Lower lobe of right lung (tissue), 2 donors: Measurements from ENCODE around the gene ZNF740. TPM values are rescaled to one million over a fixed set of nuclear protein-coding genes. Genes with fewer than 3 reads are reported as not detected.

ENCODE experiments used
- ATAC-seq, 2 donors: fragments of 200-7000 bp; cut with Tn5 transposase; one replicate each; pipeline ENCODE4 v1.9.1; 2020 to 2022; ENCODE audit warnings: mild to moderate bottlenecking in 2 of 2, moderate library complexity in 2 of 2
- DNase-seq: peaks from one replicate; pipeline ENCODE4 v3.0.0-alpha.2; 2020
- H3K27ac ChIP-seq: fragments of 200-600 bp; one replicate; pipeline ENCODE4 v1.8.0; 2022
- H3K27me3 ChIP-seq: fragments of 200-600 bp; one replicate; pipeline ENCODE4 v1.8.0; 2022; ENCODE audit warnings: low read depth
- H3K36me3 ChIP-seq: fragments of 200-600 bp; one replicate; pipeline ENCODE4 v1.8.0; 2022; ENCODE audit warnings: mild to moderate bottlenecking
- H3K4me1 ChIP-seq: fragments of 200-600 bp; one replicate; pipeline ENCODE4 v1.8.0; 2022
- H3K4me3 ChIP-seq: fragments of 200-600 bp; one replicate; pipeline ENCODE4 v1.8.0; 2022; ENCODE audit warnings: mild to moderate bottlenecking
- H3K9me3 ChIP-seq: fragments of 200-600 bp; one replicate; pipeline ENCODE4 v1.8.0; 2022
- intact Hi-C: fragments of 100-400 bp; cut with DNase I; formaldehyde crosslinking; loops from one replicate; pipeline ENCODE4 v1.11.0; 2022
- total RNA-seq: library from RNA; stranded (reverse); fragmentation: NEBNext Ultra II Directional; extraction: Animal tissue kit (Norgen Biotek cat#: 25700); gene quantifications from one replicate; pipeline ENCODE4 v1.2.1, GENCODE V29; 2021
- TF ChIP-seq, protein P1 (sequence below): fragments of 200-600 bp; IDR thresholded peaks from one replicate; pipeline ENCODE4 v1.8.0; 2022; ENCODE audit warnings: antibody characterized with exemption, mild to moderate bottlenecking
- donor health status: DM: no; HTN: yes; CAD: no; lungs with severe emphysema.

Gene ZNF740
- total RNA-seq, 1 donor from 2014 or later = 49.5 TPM

DNA sequence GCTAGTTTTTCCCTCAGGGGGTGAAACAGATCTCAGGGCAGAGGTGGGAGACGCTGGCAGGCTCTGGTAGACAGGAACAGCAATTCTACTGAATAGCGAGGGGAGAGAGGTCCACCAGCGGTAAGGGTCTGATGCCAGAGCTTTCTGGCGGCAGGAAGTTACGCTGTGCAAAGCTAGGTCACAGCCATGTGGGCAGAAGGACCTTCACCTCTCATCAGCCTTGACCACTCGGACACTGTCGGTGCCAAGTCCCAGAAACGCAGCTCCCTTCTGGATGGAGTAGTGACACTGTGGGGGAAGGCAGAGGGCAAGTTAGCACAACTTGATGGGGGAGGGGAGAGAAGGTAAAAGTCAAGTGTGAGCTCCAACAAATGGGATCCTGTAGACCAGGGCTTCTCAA is 10.3 kb upstream of the ZNF740 start:
- intact Hi-C loops = no loop called here
- Histone ChIP-seq H3K27me3 (no peaks in the 10 kb centered on the region), H3K36me3 (peaks cover 18% of the 10 kb centered on the region)

DNA sequence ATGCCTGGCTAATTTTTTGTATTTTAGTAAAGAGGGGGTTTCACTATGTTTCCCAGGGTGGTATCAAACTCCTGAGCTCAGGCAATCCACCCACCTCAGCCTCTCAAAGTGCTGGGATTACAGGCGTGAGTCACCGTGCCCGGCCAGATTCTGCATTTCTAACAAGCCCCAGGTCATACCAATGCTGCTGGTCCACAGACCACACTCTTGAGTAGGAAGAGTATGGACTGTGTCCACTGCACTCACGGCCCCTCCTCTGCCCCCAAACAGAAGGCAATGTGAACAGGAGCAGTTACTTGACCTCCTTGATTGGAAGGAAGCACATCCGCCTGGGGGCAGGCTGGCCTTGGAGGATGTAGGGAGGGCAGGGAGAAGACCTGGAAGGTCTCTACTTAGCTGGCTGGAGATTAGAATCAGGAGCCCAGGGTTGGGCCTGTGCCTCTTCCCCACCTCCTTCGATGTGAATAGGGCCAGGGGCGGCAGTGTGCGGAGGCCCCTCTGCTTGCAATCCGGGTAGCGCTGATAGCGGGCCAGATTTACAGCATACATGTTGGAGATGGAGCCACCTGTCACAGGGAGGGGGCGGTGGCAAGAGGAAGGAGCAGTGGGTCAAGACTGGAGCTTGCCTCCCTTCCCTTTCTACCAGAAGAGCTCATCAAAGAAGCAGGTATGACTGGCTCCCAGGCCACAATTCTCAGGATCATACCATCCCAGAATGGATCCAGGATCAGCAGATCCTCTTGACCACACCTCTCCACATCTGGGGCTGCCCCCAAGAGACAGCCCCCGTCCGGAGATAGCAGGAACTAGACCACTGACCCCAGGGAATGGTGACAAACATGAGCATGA is 9.4 kb upstream of the ZNF740 start:
- Histone ChIP-seq H3K4me3 (no peak overlapping the region), H3K27ac (no peak overlapping the region), H3K36me3 (peaks cover 18% of the 10 kb centered on the region), H3K9me3 (no peaks in the 10 kb centered on the region), H3K27me3 (no peaks in the 10 kb centered on the region), H3K4me1 (peaks cover 5% of the 10 kb centered on the region)
- no peak for ATAC-seq
- no peak for DNase-seq
- TF ChIP-seq, protein P1, sequence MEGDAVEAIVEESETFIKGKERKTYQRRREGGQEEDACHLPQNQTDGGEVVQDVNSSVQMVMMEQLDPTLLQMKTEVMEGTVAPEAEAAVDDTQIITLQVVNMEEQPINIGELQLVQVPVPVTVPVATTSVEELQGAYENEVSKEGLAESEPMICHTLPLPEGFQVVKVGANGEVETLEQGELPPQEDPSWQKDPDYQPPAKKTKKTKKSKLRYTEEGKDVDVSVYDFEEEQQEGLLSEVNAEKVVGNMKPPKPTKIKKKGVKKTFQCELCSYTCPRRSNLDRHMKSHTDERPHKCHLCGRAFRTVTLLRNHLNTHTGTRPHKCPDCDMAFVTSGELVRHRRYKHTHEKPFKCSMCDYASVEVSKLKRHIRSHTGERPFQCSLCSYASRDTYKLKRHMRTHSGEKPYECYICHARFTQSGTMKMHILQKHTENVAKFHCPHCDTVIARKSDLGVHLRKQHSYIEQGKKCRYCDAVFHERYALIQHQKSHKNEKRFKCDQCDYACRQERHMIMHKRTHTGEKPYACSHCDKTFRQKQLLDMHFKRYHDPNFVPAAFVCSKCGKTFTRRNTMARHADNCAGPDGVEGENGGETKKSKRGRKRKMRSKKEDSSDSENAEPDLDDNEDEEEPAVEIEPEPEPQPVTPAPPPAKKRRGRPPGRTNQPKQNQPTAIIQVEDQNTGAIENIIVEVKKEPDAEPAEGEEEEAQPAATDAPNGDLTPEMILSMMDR = no peak
- intact Hi-C loops = no loop called here

More for the DNA sequence above, 10.3 kb upstream of the ZNF740 start:
- DNase-seq = no peak
- Histone ChIP-seq H3K4me3 (no peak overlapping the region), H3K9me3 (no peaks in the 10 kb centered on the region), H3K27ac (no peak overlapping the region), H3K4me1 (peaks cover 1% of the 10 kb centered on the region)
- TF ChIP-seq, protein P1 = no peak
- ATAC-seq = no peak

DNA sequence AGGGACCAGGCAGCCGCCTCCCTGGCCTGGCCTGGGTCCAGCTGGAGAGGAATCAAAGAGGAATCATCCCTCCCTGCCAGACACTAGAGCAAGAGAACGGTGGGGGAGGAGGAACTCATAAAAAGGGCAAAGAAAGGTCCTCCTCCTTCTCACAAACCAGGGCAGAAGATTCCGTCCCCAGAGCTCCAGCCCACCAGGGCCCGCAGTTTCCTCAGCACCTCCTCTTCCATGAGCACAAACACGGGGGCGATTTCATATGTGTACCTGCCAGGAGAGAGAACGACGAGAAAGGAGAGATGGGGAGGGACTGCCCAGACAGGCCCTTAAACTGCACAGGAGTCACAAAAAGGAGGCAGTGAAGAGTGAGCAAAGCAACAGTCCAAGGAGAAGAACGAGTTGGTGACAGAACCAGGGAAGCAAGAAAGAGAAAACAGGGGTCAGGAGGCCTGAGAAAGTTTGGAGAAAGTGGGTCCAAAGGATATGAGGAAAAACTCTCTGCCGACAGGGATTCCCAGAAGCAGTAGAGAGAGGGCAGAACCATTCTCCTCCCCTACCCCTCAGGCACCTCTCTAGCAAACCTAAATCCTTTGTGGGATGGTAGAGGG is 8.7 kb upstream of the ZNF740 start:
- no peak for DNase-seq

DNA sequence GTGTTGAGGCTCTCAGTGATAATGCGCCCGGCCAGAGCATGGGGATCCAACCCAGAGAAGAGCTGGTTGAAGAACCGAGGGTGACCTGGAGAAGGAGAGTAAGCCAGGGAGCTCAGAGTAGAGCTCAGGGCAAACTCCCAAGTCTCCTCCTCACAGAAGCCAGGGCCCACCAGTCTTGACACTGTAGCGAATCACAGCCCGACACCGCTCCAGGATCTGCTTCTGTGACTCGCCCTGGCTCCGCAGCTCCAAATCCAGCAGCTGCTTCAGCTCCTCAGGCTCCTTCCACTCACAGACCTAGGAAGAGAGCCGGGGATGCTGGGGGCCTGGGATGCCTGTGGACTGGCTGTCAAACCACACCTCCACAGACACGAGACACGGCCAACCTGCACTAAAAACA is 8.2 kb upstream of the ZNF740 start:
- Histone ChIP-seq H3K4me1 (peaks cover 5% of the 10 kb centered on the region), H3K9me3 (no peaks in the 10 kb centered on the region), H3K36me3 (peaks cover 18% of the 10 kb centered on the region), H3K27me3 (no peaks in the 10 kb centered on the region), H3K4me3 (no peak overlapping the region), H3K27ac (no peak overlapping the region)
- ATAC-seq = no peak
- no peak for DNase-seq
- intact Hi-C loops = no loop called here
- TF ChIP-seq, protein P1 = no peak

More for the DNA sequence above, 8.7 kb upstream of the ZNF740 start:
- H3K4me3 ChIP-seq = no peak overlapping the region
- peaks cover 5% of the 10 kb centered on the region for H3K4me1 ChIP-seq
- intact Hi-C loops = no loop called here
- TF ChIP-seq, protein P1 = no peak
- no peak for ATAC-seq
- H3K36me3 ChIP-seq = peaks cover 18% of the 10 kb centered on the region
- no peak overlapping the region for H3K27ac ChIP-seq
- H3K9me3 ChIP-seq = no peaks in the 10 kb centered on the region
- no peaks in the 10 kb centered on the region for H3K27me3 ChIP-seq

DNA sequence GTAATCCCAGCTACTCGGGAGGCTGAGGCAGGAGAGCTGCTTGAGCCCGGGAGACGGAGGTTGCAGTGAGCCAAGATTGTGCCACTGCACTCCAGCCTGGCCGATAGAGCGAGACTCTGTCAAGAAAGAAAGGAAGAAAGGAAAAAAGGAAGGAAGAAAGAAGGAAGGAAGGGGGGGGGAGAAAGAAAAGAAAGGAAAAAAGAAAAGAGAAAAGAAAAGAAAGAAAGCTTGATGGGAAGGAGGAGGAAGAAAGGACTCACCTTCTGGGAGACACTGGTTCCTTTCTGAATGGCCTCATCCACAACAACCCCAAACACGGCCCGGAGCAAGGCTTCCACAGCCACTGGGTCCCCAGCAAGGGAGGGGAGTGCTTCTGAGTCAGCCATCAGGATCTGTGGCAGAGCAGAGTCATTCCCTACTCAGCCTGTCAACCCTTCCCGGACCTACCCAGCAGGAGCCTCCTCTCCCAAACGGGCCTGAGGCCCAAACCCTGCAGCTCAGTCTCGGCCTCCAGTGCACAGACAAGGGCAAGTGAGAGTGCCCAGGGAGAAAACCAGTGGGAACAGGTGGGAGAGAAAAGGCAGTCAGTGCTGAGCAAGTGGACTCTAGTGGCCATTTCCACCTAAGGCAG is 7.3 kb upstream of the ZNF740 start:
- no peaks in the 10 kb centered on the region for H3K27me3 ChIP-seq
- TF ChIP-seq, protein P1 = no peak
- no peak overlapping the region for H3K4me3 ChIP-seq
- intact Hi-C loops = no loop called here
- H3K9me3 ChIP-seq = no peaks in the 10 kb centered on the region
- peaks cover 18% of the 10 kb centered on the region for H3K36me3 ChIP-seq
- peaks cover 5% of the 10 kb centered on the region for H3K4me1 ChIP-seq
- H3K27ac ChIP-seq = no peak overlapping the region
- no peak for DNase-seq
- no peak for ATAC-seq
